GM12891 (cell line): ENCODE measurements around the gene PRR14L.

ENCODE experiments used
- PAX5 ChIP-seq: IDR thresholded peaks from 2 replicates; pipeline ENCODE4 v1.6.1; 2011; ENCODE audit warnings: low read length, moderate library complexity, mild to moderate bottlenecking; ENCODE audit not compliant: insufficient read depth, severe bottlenecking
- POLR2A ChIP-seq: IDR thresholded peaks from 2 replicates; pipeline ENCODE4 v1.6.1; 2011; ENCODE audit warnings: low read depth, low read length, control low read depth
- POLR2AphosphoS5 ChIP-seq: IDR thresholded peaks from 2 replicates; pipeline ENCODE4 v1.6.1; 2011; ENCODE audit warnings: low read depth, low read length, control low read depth
- POU2F2 ChIP-seq: IDR thresholded peaks from 2 replicates; pipeline ENCODE4 v1.6.1; 2011; ENCODE audit warnings: low read depth, mild to moderate bottlenecking, control low read depth, low read length, moderate library complexity
- TAF1 ChIP-seq: IDR thresholded peaks from 2 replicates; pipeline ENCODE4 v1.6.1; 2011; ENCODE audit warnings: low read depth, low read length, control low read depth

GRCh38 chr22:31734512-31734911 is 15.4 kb downstream of the PRR14L start:
- TF ChIP-seq POLR2A: no peak
- TF ChIP-seq TAF1: no peak
- TF ChIP-seq POLR2AphosphoS5: no peak
- no peak for TF ChIP-seq PAX5
- TF ChIP-seq POU2F2: no peak
